GM13976 (cell line): ENCODE measurements around the gene MEIS2.

Source experiments
- DNase-seq: peaks from one replicate; pipeline ENCODE4 v3.0.0; 2012; ENCODE audit warnings: low spot score
- CTCF ChIP-seq: IDR thresholded peaks from 2 replicates; pipeline ENCODE4 v1.5.1; 2012; ENCODE audit warnings: borderline replicate concordance, mild to moderate bottlenecking; ENCODE audit not compliant: insufficient read depth; ENCODE audit errors: extremely low read depth, missing control alignments, control extremely low read depth
- in situ Hi-C: fragments of 300-500 bp; cut with MboI; formaldehyde crosslinking; loops from one replicate; pipeline ENCODE4 v1.12.0; 2022; ENCODE audit warnings: low sequenced_read_pairs, mixed read lengths, inconsistent platforms; ENCODE audit not compliant: unreplicated experiment

Gene MEIS2

GRCh38 chr15:37122703-37123102 lies 22.4 kb upstream of the MEIS2 start:
- no peak for DNase-seq
- no peak for TF ChIP-seq CTCF
- in situ Hi-C loops: loop anchor here (25.0 kb wide), 1 partner anchor 1610 kb away; no protein-coding TSS in a partner anchor

- TF ChIP-seq CTCF: no peak
- DNase-seq: no peak
- in situ Hi-C loops: loop anchor here (25.0 kb wide), 1 partner anchor 1609 kb away; no protein-coding TSS in a partner anchor
Measured at GRCh38 chr15:37121492-37121891, 21.1 kb upstream of the MEIS2 start.

GRCh38 chr15:37117030-37117429 lies 16.7 kb upstream of the MEIS2 start:
- in situ Hi-C loops: loop anchor here (25.0 kb wide), 1 partner anchor 1605 kb away; no protein-coding TSS in a partner anchor
- no peak for DNase-seq
- no peak for TF ChIP-seq CTCF

- no peak for TF ChIP-seq CTCF
- in situ Hi-C loops: loop anchor here (25.0 kb wide), 1 partner anchor 1603 kb away; no protein-coding TSS in a partner anchor
- DNase-seq: no peak
Measured at GRCh38 chr15:37115538-37115937, 15.2 kb upstream of the MEIS2 start.

GRCh38 chr15:37112971-37113670 lies 12.8 kb upstream of the MEIS2 start:
- TF ChIP-seq CTCF: no peak
- in situ Hi-C loops: loop anchor here (25.0 kb wide), 1 partner anchor 1601 kb away; no protein-coding TSS in a partner anchor

GRCh38 chr15:37112171-37112570 lies 11.8 kb upstream of the MEIS2 start:
- in situ Hi-C loops: loop anchor here (25.0 kb wide), 1 partner anchor 1600 kb away; no protein-coding TSS in a partner anchor
- no peak for DNase-seq

More at GRCh38 chr15:37112971-37113670, 12.8 kb upstream of the MEIS2 start:
- DNase-seq: no peak

More at GRCh38 chr15:37112171-37112570, 11.8 kb upstream of the MEIS2 start:
- TF ChIP-seq CTCF: no peak
